Hepatic stellate cell (primary cell): ENCODE measurements around the gene SEH1L.
"Not testable (repeated sequence)": the region's sequence is repeated elsewhere in the genome, so short reads cannot be mapped to it uniquely, and the experiment has no call there.

Source experiments
- DNase-seq: peaks from one replicate; pipeline ENCODE4 v3.0.0; 2011; ENCODE audit warnings: low spot score

SEH1L gene, protein sequence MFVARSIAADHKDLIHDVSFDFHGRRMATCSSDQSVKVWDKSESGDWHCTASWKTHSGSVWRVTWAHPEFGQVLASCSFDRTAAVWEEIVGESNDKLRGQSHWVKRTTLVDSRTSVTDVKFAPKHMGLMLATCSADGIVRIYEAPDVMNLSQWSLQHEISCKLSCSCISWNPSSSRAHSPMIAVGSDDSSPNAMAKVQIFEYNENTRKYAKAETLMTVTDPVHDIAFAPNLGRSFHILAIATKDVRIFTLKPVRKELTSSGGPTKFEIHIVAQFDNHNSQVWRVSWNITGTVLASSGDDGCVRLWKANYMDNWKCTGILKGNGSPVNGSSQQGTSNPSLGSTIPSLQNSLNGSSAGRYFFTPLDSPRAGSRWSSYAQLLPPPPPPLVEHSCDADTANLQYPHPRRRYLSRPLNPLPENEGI

DNA sequence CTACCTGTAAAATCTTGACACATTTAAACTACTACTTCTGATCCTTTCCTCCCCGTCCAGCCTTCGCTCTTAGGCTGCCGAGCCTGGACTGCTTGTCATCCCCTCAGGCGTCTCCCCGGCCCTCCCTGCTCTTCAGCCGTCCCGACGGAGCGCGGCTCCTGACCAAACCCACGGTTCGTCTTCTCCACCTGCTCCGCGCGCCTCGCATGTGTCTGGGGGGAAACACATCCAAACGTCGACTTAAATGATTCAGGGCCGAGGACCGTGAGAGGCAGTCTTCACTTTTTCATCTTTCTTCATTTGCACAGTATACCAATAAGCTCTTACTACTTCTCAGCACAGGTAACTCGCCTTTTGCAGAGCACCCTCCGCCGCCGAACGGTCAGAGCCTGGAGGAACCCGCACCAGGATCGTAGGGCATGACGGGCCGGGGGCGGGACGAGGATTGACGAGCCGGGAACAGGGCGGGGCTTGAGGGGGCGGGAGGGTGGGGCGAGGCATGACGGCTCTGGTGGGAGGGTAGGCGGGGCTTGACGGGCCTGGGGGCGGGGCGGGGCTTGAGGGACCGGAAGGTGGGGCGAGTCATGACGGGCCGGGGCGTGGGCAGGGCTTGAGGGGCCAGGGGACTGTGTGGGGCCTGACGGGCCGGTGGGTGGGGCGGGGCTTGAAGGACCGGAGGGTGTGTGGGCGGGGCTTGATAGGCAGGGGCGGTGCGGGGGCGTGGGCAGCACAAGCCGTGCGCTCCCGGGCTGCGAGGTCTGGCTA is at the start of gene SEH1L:
Gene SEH1L, plus strand, starts transcription at position 727 of the 765 bp plus-strand sequence. CDS start 111 bp downstream, outside the sequence.
- DNase-seq: peak; percentile 97

DNA sequence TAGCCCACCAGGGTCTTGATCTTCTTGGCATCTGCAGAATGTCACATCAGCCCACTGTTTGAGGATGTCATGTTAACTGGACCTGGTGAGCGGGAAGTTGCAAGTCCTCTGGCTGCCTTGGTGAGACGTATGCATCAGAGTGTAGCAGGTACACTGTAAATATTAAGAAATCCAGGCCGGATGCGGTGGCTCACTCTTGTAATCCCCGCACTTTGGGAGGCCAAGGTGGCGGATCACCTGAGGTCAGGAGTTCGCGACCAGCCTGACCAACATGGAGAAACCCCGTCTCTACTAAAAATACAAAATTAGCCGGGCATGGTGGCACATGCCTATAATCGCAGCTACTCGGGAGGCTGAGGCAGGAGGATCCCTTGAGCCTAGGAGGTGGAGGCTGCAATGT is 46.6 kb upstream of the SEH1L start:
- DNase-seq: not testable (repeated sequence)

DNA sequence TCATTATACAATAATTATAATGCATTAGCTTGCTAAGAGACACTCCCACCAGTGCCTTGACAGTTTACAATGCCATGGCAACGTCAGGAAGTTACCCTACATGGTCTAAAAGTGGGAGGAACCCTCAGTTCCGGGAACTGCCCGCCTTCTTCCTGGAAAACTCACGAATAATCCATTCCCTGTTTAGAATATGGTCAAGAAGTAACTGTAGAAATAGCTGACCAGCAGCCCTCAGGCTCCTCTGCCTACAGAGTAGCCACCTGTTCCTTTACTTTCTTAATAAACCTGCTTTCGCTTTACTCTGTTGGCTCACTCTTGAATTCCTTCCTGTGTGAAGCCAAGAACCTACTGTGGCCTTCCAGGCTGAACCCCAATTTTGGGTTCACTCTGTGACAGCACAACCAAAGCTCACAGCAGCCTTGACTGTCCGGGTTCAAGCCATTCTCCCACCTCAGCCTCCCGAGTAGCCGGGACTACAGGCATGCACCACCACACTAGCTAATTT is 43.7 kb upstream of the SEH1L start:
- no peak for DNase-seq

DNA sequence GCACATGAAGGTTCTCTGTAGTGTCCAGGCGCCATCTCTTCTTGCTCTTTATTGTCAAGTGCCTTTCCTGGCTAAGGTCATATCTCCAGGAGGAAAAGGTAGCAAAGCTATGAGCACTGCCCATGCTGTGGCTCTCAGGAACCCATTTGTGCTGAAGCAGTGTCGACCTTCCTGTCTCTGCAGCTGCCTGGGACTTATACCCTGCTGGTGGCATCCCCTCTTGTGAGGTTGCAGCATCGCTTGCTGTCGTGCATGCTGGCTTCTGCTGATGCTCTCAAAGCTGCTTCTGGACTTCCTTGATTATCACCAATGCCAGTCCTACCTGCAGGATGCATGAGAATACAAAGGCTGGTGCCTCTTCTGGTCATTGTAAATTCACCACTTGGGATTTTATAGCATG is 41.7 kb upstream of the SEH1L start:
- no peak for DNase-seq

DNA sequence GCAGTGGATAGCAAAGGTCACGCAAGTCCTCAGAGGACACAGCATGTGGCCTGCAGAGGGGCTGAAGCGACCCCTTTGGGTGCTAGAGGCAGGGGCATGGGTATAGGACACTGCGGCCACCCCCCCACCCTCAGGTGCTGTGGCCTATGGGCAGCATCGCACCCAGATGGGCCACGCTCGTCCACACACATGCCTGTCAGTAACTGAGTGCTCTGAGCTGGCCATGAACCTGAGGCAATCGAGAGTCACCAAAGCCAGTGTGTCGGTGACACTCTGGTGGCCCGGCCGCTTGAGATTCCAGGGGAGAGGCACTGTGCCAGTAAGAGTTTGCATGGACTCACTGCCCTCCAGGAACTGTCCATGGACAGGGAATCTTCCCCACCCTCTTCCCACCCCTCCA is 41.0 kb upstream of the SEH1L start:
- DNase-seq: peak; percentile 41

DNA sequence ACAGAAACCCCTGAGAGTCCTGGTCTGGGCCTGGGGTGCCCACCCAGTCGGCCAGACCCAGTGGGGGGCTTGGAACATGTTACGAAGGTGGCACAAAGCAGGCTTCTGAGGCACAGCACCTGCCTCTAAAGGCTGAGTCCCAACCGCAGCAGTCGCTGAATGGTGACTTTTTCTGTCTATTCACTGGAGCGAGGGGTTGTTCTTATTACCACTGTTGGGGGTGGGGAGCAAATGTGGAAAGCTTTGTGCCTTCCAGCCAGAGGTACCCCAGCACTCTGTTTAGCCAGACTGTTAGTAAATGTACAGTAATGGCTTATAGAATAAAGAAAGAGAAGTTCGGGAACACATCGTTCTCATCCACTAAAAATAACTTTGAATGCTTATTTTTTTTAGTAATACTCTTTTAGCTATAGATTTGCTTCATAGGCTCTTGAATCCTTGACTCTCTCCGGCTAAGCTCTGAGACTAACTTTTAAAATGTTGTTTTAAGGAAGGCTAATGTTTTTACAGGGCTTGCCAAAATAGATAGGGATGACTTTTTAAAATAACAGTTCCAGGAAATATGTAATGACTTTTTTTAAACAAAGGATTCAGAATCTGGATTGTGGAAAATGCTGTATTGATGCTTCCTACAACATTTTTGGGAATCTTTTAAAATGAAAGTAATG is 40.4 kb upstream of the SEH1L start:
- peak; percentile 74 for DNase-seq

DNA sequence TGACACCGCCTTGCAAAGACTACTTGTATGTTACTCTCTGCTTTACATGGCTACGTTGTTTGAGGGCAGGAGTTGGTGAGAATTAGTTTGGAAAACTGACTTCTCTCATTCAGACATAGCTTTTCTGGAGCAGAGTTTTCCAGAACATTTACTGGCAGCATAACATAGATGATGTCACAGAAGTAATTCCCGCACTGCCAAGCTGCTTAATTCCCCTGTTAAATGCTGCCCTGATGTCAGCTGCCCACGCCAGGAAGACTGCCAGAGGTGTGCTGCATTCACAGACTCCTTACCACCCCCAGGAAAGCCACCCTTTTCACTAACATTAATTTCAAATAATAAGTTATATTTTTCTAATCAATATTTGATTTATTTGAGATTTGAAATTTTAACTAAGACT is 39.1 kb upstream of the SEH1L start:
- no peak for DNase-seq

DNA sequence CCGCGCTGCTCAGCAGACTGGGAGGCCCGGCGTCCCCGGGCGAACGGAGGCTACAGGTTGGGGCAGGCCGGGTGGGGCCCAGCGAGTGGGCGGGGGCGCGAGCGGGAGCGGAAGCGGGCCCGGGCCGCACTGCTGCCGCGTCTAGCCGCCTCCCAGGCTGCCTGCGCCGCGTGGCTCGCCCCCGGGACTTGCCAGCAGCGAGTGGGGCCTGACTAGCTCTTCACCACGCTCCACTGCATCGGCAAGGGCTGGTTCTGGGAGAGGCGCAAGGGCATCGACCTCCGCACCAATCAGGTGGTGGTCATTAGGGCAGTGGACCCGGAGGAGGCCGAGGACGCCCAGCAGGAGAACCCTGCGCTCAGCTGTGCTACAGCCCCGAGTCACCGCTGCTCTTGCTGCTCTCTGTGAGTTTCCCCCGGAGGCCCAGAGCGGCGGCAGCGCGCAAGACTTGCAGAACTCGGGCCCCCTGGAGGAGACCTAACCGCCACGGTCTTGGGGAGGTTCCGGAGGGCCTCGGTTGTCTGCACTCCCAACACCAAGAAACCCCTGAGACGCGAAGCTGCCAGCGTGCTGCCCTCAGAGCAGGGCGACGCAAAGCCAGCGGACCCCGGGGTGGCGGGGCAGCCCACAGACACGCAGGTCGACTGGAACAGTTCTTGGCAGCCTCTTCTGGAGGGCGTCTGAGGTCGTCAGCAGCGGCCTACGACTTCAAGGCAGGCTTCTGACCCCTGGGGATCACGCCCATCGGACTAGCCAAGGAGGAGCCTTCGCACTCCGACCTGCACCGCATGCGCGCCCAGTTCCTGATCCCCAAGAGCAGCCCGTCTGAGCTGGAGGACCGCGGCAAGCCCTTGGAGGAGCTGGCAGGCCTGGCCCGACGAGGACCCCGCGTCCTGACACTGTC is 36.5 kb upstream of the SEH1L start:
- DNase-seq: peak; percentile 12

DNA sequence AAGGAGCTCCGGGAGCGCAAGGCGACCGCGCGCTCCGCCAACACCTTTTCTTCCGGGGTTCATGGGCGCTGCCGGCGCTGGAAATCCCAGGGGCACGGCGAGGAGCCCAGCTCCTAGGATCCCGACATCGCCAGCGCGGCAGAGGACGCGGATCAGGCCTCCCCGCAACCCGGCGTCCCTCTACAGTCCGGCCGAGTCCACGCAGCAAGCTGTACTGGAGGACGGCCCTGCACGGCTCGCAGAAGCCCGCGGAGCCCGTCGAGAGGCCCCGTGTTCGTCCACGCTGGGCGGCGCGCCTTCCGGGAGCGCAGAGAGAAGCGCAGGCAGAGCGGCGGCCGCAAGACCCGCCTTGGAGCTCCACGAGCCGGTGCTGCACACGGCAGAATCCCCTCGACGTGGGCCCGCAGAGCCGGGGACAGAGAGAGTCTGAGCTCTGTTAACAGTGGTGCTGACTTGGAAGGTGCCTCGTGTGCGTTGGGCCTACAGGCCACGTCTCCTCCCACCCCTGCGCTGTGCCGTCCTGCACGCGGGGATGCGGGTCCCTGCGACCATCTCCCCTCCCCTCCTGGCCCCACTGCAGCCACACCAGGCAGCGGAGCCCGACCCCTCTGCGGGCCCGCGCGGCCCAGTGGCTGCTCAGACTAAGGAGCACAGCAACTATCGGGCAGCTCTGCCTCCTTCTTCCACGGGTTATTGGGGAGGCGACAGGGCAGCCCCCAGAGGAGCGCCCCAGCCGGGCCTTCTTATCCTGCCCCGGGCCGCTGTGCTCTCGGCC is 35.7 kb upstream of the SEH1L start:
- DNase-seq: no peak

DNA sequence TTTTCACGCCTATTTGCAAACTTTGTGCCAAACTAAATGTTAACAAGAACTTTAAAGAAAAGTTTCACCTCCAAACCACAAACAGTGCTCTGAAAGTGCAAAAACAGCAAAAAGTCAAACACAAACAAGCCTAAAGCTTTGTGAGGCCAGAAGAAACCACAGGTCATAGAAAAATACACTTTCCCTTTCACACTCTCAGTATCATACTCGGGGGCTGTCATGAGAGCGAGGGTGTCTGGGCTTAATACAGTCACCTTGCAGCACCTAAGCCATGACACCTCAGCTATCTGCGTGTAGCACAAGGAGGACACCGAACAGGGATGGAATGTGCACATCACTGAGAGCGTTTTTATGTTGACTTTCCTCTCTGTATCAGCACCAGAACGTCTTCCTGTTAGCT is 26.6 kb upstream of the SEH1L start:
- no peak for DNase-seq

DNA sequence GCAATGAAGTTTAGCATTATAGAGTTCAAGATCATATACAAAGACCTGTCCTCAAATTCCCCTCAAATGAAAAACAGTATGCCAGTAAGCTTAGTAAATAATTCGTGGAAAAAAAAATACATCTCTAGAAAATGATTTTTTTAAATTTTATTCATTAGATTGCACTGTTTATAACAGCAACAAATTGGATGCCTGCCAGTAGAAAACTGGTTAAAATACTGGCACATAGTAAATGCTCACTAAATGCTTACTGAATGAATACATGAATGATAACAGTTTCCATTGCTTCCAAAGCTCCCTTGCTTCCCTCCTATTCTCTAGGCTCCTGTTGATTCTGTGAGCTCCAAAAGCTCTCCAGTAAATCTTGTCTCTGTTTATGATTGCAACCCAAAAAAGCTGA is 25.5 kb upstream of the SEH1L start:
- DNase-seq: no peak

DNA sequence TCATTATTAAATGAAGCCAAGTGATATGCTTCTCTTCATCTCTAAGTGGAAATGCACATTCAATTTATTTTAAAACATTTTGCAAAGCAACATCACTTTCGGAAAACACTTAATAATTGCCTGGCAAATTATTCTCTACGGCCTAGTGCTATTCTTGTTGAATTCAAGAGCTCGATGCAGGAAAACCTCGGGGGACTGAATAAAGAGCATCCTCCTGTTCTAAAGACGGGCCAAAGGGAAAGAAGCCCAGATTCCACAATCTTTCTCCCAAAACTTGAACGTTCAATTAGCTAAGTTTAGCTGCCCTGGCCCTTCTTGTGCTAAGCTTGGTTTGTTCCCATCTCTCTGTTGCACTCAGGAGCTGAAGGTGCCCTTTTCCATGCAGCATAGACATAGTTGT is 23.2 kb upstream of the SEH1L start:
- no peak for DNase-seq

DNA sequence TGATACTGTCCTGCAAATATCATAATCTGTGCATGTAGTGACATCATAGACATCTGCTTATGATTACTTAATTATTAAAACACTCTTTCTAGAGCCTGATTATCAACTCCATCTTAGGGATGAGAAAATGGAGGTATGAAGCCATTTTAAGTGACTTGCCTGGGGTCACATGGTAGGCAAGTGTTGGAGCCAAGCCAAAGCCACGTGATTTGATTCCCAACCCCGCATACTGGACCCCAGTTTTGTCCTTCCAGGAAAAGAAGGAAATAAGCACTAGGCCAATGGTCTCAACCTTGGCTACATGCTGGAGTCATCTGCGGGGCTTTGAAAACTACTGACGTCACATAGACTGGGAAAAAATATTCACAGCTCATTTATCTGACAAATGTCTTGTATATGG is 19.6 kb upstream of the SEH1L start:
- DNase-seq: no peak

DNA sequence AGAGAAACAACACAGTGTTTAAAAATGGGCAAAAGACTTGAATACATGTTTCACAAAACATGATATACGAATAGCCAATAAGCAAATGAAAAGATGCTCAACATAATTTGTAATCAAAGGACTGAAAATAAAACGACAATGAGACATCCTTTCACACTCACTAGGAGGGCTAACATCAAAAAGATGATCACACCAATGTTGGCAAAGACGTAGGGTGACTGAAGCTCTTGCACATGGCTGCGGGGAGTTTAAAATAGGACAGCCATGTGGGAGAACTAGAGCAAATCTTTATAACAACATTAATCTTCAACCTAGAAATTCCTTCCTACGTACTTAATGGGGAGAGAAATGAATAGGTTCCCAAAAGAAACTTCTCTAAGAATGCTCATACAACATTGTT is 19.2 kb upstream of the SEH1L start:
- DNase-seq: no peak

DNA sequence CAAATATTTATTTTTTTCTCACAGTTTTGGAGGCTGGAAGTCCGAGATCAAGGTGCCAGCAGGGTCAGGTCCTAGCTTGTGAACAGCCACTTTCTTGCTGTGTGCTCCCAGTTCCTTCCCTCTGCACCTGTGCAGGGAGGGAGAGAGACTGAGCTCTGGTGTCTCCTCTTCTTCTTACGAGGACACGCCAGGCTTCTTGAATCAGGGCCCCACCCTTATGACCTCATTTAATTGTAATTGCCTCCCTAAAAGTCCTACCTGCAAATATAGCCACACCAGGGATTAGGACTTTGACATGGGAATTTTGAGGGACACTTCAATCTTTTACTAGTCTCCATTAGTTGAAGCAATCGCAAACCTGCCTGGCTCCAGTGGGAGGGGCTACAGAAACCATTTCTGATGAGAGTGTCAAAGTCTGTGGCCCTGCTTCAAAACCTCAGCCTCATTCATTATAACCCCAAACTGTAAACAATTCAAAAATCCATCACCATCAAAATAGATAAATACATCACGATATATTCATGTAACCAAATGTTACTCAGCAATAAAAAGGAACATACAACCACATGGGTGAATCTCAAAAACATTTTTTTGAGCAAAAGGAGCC is 18.2 kb upstream of the SEH1L start:
- DNase-seq: no peak

DNA sequence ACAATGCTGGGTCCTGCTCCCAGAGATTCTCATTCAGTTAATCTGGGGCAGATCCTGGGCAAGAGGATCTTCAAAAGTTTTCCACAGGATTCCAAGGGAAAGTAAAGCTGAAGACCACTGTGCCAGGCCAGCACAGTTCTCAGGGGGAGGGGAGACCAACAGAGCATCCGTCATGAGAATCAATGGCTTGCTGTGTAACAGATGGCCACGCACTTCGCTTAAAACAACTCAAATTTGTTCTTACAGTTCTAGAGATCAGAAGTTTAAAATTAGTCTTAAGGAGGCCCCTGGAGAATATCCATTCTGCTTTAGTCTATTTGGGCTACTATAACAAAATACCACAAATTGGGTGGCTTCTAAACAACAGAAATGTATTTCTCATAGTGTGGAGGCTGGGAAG is 17.4 kb upstream of the SEH1L start:
- no peak for DNase-seq

DNA sequence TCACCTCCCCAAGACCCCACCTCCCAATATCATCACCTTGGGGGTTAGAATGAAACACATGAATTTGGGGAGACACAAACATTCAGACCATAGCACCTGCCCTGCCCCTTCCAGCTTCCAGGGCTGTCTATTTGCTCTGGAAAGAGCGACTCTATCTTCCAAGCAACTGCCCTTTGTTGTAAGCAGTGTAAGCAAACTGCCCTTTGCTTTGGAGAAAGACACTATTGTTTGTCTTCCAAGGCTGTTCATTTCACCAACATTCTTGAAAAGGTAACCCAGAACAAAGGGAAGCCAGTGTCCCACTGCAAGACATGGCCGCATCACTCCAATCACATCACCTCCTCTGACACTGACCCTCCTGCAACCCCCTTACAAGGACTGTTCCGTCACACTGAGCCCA is 16.9 kb upstream of the SEH1L start:
- no peak for DNase-seq

DNA sequence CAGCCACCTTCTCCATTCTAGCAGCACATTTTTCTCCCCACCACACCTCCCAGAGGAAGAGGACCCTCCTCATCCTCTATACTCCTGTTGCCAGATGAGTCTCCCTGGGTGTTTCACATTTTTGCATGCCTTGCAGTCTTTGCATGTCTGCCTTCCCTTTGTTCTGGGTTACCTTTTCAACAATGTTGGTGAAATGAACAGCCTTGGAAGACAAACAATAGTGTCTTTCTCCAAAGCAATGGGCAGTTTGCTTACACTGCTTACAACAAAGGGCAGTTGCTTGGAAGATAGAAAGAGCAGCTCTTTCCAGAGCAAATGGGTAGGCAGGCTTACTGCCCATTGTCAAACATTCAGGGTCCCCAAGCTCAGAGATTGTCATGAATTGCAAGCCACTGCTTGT is 14.5 kb upstream of the SEH1L start:
- no peak for DNase-seq

DNA sequence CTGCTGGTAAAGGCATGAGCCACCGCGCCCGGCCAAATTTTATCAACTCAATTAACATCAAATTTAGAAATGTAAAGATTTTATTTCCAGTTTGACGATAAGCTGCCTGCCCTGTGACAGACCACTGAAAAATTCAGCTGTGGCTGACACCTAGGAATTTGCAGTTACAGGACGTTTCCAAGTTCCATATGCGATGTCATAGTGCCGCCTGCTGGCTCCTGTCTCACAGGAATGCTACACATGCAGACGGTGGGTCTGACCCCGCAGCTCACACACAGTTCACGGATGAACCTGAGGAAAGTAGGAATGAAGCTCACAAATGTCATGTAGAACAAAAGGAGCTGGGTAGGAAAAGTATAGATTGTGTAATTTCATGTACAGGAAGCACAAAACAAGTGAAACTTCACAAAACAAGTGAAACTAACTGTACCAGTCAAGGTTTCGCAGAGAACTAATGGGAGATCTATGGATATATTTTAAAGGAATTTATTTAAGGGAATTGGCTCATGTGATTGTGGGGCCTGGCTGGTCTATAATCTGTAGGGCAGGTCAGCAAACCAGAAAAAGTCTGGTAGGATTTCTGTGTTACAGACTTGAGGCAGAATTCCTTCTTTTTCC is 13.2 kb upstream of the SEH1L start:
- DNase-seq: peak; percentile 78

DNA sequence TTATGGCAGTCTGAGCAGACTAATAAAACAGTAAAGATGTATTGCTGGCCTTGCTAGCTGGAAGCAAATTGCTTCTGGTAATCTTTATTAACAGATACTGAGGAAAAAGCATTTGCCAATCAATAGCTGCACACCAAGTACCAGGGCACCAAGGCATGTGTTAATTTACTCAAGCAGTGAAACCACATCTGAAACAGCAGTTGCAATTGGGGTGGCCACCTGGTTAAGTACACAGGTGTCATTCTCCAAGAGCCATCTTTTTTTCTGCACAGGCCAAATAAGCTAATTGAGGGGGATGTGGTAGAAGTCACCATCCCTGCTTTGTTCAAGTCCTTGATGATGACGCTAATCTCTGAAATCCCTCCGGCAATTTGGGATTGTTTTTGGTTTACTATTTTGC is 8.6 kb upstream of the SEH1L start:
- no peak for DNase-seq
